ENCODE measurements around the gene CACNB2.

DNA sequence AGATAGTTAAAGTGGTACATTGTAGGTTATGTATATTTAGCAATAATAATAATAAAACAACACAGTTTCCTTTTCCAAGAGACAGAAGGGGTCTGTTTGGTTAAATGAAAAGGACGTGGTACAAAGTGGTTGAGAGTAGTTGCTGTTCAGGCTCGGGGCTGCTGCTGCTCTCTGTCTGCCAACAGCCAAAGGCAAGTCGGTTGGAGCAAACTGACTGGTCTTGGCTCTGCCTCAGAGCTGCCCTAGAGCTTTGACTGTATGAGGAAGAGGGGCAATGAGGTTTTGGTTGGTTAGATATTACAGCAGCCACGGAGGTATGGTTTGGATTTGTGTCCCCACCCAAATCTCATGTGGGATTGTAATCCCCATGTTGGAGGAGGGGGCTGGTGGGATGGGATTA lies 95.3 kb downstream of the CACNB2 start:
- no peak for TF ChIP-seq RCOR1 (IDR thresholded peaks at IDR 0.05; ENCODE audit: low read depth, low read length)
- TF ChIP-seq PHF8 (IDR thresholded peaks at IDR 0.05; ENCODE audit: borderline replicate concordance, low read depth), result no peak
- no peak for TF ChIP-seq EP300 (IDR thresholded peaks at IDR 0.05)
- TF ChIP-seq POLR2A (IDR thresholded peaks at IDR 0.05; ENCODE audit: low read length), result no peak
- TF ChIP-seq CHD2 (IDR thresholded peaks at IDR 0.05; ENCODE audit: low read length, partially characterized antibody), result no peak
- TF ChIP-seq RAD21 (conservative IDR thresholded peaks at IDR 0.05 in 1 of 2, IDR thresholded peaks at IDR 0.05 in 1 of 2), result no peak
- TF ChIP-seq CTCF (IDR thresholded peaks at IDR 0.05), result no peak
- TF ChIP-seq, protein P1, sequence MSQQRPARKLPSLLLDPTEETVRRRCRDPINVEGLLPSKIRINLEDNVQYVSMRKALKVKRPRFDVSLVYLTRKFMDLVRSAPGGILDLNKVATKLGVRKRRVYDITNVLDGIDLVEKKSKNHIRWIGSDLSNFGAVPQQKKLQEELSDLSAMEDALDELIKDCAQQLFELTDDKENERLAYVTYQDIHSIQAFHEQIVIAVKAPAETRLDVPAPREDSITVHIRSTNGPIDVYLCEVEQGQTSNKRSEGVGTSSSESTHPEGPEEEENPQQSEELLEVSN (IDR thresholded peaks at IDR 0.05; ENCODE audit: borderline replicate concordance, low read depth), result no peak
- no peak for TF ChIP-seq HDAC2 (IDR thresholded peaks at IDR 0.05)
- TF ChIP-seq CEBPB (IDR thresholded peaks at IDR 0.05), result no peak
- TF ChIP-seq SMC3 (IDR thresholded peaks at IDR 0.05), result no peak
- TF ChIP-seq MAZ (IDR thresholded peaks at IDR 0.05; ENCODE audit: borderline replicate concordance, low read depth, low read length), result no peak
- no peak for TF ChIP-seq JUNB (IDR thresholded peaks at IDR 0.05)
- no peak for TF ChIP-seq TP53 (CRISPR knock-in tag; IDR thresholded peaks at IDR 0.05)

Data from A549 (cell line).